Measurements from ENCODE around the gene UXS1.

The UXS1 gene

DNA sequence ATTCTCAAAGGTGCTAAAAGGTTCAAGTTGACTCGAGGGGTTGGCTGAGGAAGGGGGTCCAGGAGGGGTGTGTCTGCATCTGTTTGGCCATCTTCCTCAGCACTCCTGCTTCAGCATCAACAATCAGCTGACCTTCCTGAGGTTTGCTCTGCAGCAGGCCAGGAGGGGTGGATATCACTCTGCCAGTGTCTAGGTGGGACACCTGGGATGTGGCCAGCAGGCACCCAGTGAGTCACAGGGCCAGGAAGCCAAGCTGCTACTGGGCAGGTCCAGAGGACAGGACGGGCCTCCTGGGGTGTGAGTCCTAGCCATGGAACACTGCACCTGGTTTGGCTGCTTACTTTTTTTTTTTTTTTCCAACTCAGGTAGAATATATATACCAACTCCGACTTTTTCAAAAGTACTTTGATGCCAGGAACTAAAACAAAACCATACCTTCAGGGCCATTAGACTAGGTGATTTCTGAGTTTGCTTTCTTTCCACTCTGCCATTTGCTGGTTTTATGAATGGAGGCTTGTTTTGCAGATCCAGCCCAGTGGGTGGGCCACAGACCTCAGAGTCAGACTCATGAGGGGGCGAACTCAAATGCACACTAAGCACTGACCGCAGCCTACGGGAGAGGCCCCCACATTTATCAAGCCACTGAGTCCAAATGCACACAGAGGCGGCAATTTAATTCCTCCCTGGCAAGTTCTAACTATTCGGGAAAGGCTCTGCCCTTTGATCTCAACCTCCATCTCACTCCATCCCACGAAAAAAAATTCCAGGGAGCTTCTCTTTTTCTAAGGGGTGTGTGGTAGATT is 76.0 kb downstream of the UXS1 start:
- peaks cover 15% of the 10 kb centered on the region for H3K4me1 ChIP-seq (ENCODE audit: insufficient read depth, low read length)
- no peak overlapping the region for H3K9ac ChIP-seq (ENCODE audit: low read depth, low read length)
- H3K36me3 ChIP-seq (ENCODE audit: insufficient read depth, low read length): peaks cover 56% of the 10 kb centered on the region
- H3K27me3 ChIP-seq (ENCODE audit: insufficient read depth, low read length): no peaks in the 10 kb centered on the region
- H3K4me3 ChIP-seq (ENCODE audit: low read length): no peak overlapping the region
- peak overlapping the region; percentile 18; the same call in 1 of the 2 replicates for H3K27ac ChIP-seq (ENCODE audit: low read depth, low read length)
- H3K9me3 ChIP-seq (ENCODE audit: insufficient read depth, low read depth, low read length): no peaks in the 10 kb centered on the region
- 78% methylated on average over 8 of the region's 9 CpGs for WGBS

DNA sequence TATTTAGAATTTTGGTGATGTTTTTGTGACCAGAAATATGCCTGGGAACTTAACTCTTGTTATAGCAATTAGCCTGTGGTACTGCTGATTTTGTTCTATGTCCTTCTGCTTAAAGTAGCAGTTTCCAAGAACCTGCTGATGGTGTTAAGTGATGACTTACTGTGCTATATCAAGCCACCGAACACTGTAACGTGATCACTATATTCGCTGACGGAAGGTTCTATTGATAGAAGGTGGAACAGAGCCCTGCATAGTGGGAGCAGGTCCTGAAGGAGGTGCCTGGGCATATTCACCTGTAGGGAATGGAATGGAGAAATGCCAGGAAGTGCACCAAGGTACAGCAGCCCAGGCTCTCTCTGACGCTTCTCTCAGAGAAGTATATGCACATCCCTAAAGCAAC is 76.8 kb downstream of the UXS1 start:
- H3K4me3 ChIP-seq (ENCODE audit: low read length): no peak overlapping the region
- H3K9me3 ChIP-seq (ENCODE audit: insufficient read depth, low read depth, low read length): no peaks in the 10 kb centered on the region
- no peak overlapping the region for H3K27ac ChIP-seq (ENCODE audit: low read depth, low read length)
- WGBS: 91% methylated on average over 5 of the region's 5 CpGs
- H3K27me3 ChIP-seq (ENCODE audit: insufficient read depth, low read length): no peaks in the 10 kb centered on the region
- peaks cover 15% of the 10 kb centered on the region for H3K4me1 ChIP-seq (ENCODE audit: insufficient read depth, low read length)
- peaks cover 54% of the 10 kb centered on the region for H3K36me3 ChIP-seq (ENCODE audit: insufficient read depth, low read length)
- H3K9ac ChIP-seq (ENCODE audit: low read depth, low read length): no peak overlapping the region

GRCh38 chr2:106116248-106116647 is 77.9 kb downstream of the UXS1 start:
- no peaks in the 10 kb centered on the region for H3K9me3 ChIP-seq (ENCODE audit: insufficient read depth, low read depth, low read length)
- H3K4me1 ChIP-seq (ENCODE audit: insufficient read depth, low read length): peaks cover 15% of the 10 kb centered on the region
- no peak overlapping the region for H3K9ac ChIP-seq (ENCODE audit: low read depth, low read length)
- 82% methylated on average over 4 of the region's 5 CpGs for WGBS
- H3K27ac ChIP-seq (ENCODE audit: low read depth, low read length): no peak overlapping the region
- H3K4me3 ChIP-seq (ENCODE audit: low read length): no peak overlapping the region
- H3K27me3 ChIP-seq (ENCODE audit: insufficient read depth, low read length): no peaks in the 10 kb centered on the region
- H3K36me3 ChIP-seq (ENCODE audit: insufficient read depth, low read length): peaks cover 54% of the 10 kb centered on the region

- Histone ChIP-seq H3K4me3 (ENCODE audit: low read length) (no peak overlapping the region), H3K9ac (ENCODE audit: low read depth, low read length) (no peak overlapping the region), H3K4me1 (ENCODE audit: insufficient read depth, low read length) (peaks cover 15% of the 10 kb centered on the region), H3K36me3 (ENCODE audit: insufficient read depth, low read length) (peaks cover 54% of the 10 kb centered on the region), H3K9me3 (ENCODE audit: insufficient read depth, low read depth, low read length) (no peaks in the 10 kb centered on the region), H3K27ac (ENCODE audit: low read depth, low read length) (no peak overlapping the region), H3K27me3 (ENCODE audit: insufficient read depth, low read length) (no peaks in the 10 kb centered on the region)
- WGBS: 91% methylated on average over 4 of the region's 4 CpGs
These were observed 78.4 kb downstream of the UXS1 start for GRCh38 chr2:106115665-106116064.

- H3K9me3 ChIP-seq (ENCODE audit: insufficient read depth, low read depth, low read length): no peaks in the 10 kb centered on the region
- peaks cover 15% of the 10 kb centered on the region for H3K4me1 ChIP-seq (ENCODE audit: insufficient read depth, low read length)
- H3K4me3 ChIP-seq (ENCODE audit: low read length): no peak overlapping the region
- WGBS: 96% methylated on average over 2 of the region's 2 CpGs
- H3K27ac ChIP-seq (ENCODE audit: low read depth, low read length): no peak overlapping the region
- peaks cover 54% of the 10 kb centered on the region for H3K36me3 ChIP-seq (ENCODE audit: insufficient read depth, low read length)
- H3K9ac ChIP-seq (ENCODE audit: low read depth, low read length): no peak overlapping the region
- H3K27me3 ChIP-seq (ENCODE audit: insufficient read depth, low read length): no peaks in the 10 kb centered on the region
These were observed 78.9 kb downstream of the UXS1 start for GRCh38 chr2:106115250-106115649.

DNA sequence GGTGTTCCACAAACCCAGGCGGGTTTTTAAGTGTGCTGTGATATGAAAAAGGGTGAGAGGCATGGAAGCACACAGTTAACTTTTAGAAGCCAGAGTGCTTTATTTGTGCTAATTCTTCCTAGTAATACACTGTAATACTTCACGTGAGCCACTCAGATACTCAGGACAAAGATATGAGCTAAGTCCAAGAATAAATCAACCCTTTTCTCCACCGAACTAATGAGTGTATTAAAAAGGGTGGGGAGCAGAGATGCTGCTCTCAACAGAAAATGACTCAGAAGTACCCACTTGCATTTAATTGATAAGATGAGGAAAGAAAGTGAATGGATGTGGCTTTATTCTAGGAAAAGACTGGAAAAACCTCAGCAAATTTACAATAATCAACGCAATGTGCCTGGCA is 79.9 kb downstream of the UXS1 start:
- H3K4me3 ChIP-seq (ENCODE audit: low read length): no peak overlapping the region
- H3K36me3 ChIP-seq (ENCODE audit: insufficient read depth, low read length): peaks cover 63% of the 10 kb centered on the region
- no peak overlapping the region for H3K27ac ChIP-seq (ENCODE audit: low read depth, low read length)
- no peaks in the 10 kb centered on the region for H3K27me3 ChIP-seq (ENCODE audit: insufficient read depth, low read length)
- peaks cover 15% of the 10 kb centered on the region for H3K4me1 ChIP-seq (ENCODE audit: insufficient read depth, low read length)
- no peak overlapping the region for H3K9ac ChIP-seq (ENCODE audit: low read depth, low read length)
- 93% methylated on average over 4 of the region's 4 CpGs for WGBS
- H3K9me3 ChIP-seq (ENCODE audit: insufficient read depth, low read depth, low read length): no peaks in the 10 kb centered on the region

- peaks cover 70% of the 10 kb centered on the region for H3K36me3 ChIP-seq (ENCODE audit: insufficient read depth, low read length)
- no peak overlapping the region for H3K4me3 ChIP-seq (ENCODE audit: low read length)
- H3K27ac ChIP-seq (ENCODE audit: low read depth, low read length): no peak overlapping the region
- H3K4me1 ChIP-seq (ENCODE audit: insufficient read depth, low read length): peaks cover 8% of the 10 kb centered on the region
- no peaks in the 10 kb centered on the region for H3K9me3 ChIP-seq (ENCODE audit: insufficient read depth, low read depth, low read length)
- H3K27me3 ChIP-seq (ENCODE audit: insufficient read depth, low read length): no peaks in the 10 kb centered on the region
- WGBS: 96% methylated on average over 13 of the region's 13 CpGs
- no peak overlapping the region for H3K9ac ChIP-seq (ENCODE audit: low read depth, low read length)
These were observed 80.6 kb downstream of the UXS1 start for GRCh38 chr2:106113361-106113966.

DNA sequence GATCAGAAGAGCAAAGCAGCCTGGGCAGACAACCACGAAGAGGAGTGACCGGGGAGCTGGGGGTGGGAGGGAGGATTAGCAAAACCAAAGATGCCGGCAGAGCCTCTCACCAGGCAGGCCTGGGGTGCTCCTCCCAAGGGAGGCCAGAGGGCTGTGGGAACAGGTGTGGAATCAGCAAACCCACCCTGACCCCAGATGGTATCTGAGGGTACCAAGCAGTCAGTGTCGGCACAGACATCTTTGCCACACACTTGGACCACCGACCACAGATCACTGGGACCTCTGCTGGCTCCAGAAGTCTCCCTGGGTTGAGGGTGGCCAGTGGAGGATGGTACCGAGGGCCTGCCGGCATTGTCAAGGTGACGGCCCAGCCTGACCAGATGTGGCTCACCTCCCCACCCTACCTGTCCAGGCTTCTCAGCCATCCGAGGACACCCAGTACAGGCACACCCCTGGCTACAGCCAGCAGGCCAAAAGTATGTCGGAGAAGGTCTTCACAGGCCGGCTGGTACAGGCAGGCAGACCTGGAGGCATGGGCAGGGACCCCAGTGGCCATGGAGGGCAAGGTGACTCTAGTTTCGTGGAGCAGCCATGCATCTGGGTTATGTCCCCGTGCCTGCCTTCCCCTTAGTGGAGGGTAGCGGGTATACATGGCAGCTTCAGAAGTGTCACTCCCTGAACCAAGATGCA is 82.1 kb downstream of the UXS1 start:
- Histone ChIP-seq H3K36me3 (ENCODE audit: insufficient read depth, low read length) (peaks cover 68% of the 10 kb centered on the region), H3K4me3 (ENCODE audit: low read length) (no peak overlapping the region), H3K9ac (ENCODE audit: low read depth, low read length) (no peak overlapping the region), H3K27ac (ENCODE audit: low read depth, low read length) (no peak overlapping the region), H3K27me3 (ENCODE audit: insufficient read depth, low read length) (no peaks in the 10 kb centered on the region), H3K4me1 (ENCODE audit: insufficient read depth, low read length) (no peaks in the 10 kb centered on the region), H3K9me3 (ENCODE audit: insufficient read depth, low read depth, low read length) (no peaks in the 10 kb centered on the region)
- WGBS: 95% methylated on average over 14 of the region's 14 CpGs

DNA sequence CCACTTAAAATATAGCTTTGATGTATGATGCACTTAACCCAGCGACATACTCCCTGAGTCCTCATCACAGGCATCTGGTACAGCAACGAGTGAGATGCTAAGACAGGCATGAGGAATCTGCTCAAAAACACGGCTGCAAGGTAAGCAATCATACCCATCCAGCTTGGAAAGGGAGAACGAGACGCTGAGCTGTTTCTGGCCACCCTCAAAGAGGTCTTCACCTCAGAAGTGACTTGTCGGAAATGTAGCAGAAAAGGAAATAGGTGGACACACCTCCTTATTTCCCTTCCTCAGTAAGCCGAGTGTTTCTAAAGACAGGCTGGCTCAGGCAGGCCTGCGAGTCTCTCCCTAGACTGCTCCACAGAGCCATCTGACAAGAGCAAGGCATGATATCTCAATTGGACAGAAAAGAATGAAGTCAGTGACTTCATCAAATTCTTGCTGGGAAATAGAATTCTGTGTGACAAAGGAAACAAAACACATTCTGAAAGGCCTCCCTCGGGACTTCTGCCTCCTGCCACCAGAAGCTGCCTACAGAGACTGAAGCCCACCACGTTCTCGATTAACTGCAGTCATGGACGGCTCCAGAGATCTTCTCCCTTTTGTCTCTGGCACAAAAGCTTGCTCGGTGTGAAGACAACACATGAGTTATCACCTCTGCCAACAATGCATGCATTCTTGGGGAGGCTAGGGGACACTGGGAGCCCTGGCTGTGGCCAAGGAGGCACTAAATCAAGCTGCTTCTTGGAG is 84.3 kb downstream of the UXS1 start:
- H3K4me3 ChIP-seq (ENCODE audit: low read length): no peak overlapping the region
- no peaks in the 10 kb centered on the region for H3K27me3 ChIP-seq (ENCODE audit: insufficient read depth, low read length)
- no peak overlapping the region for H3K27ac ChIP-seq (ENCODE audit: low read depth, low read length)
- WGBS: 88% methylated on average over 13 of the region's 13 CpGs
- no peaks in the 10 kb centered on the region for H3K9me3 ChIP-seq (ENCODE audit: insufficient read depth, low read depth, low read length)
- H3K36me3 ChIP-seq (ENCODE audit: insufficient read depth, low read length): peaks cover 61% of the 10 kb centered on the region
- no peaks in the 10 kb centered on the region for H3K4me1 ChIP-seq (ENCODE audit: insufficient read depth, low read length)
- H3K9ac ChIP-seq (ENCODE audit: low read depth, low read length): no peak overlapping the region

GRCh38 chr2:106108791-106109190 is 85.3 kb downstream of the UXS1 start:
- H3K9me3 ChIP-seq (ENCODE audit: insufficient read depth, low read depth, low read length): no peaks in the 10 kb centered on the region
- H3K4me1 ChIP-seq (ENCODE audit: insufficient read depth, low read length): no peaks in the 10 kb centered on the region
- 96% methylated on average over 7 of the region's 7 CpGs for WGBS

GRCh38 chr2:106108351-106108750 is 85.8 kb downstream of the UXS1 start:
- peaks cover 56% of the 10 kb centered on the region for H3K36me3 ChIP-seq (ENCODE audit: insufficient read depth, low read length)

More at GRCh38 chr2:106108791-106109190, 85.3 kb downstream of the UXS1 start:
- Histone ChIP-seq H3K36me3 (ENCODE audit: insufficient read depth, low read length) (peaks cover 60% of the 10 kb centered on the region), H3K9ac (ENCODE audit: low read depth, low read length) (no peak overlapping the region), H3K27ac (ENCODE audit: low read depth, low read length) (no peak overlapping the region), H3K27me3 (ENCODE audit: insufficient read depth, low read length) (no peaks in the 10 kb centered on the region), H3K4me3 (ENCODE audit: low read length) (no peak overlapping the region)

More at GRCh38 chr2:106108351-106108750, 85.8 kb downstream of the UXS1 start:
- Histone ChIP-seq H3K9me3 (ENCODE audit: insufficient read depth, low read depth, low read length) (no peaks in the 10 kb centered on the region), H3K27ac (ENCODE audit: low read depth, low read length) (no peak overlapping the region), H3K27me3 (ENCODE audit: insufficient read depth, low read length) (no peaks in the 10 kb centered on the region), H3K4me1 (ENCODE audit: insufficient read depth, low read length) (no peaks in the 10 kb centered on the region), H3K9ac (ENCODE audit: low read depth, low read length) (no peak overlapping the region), H3K4me3 (ENCODE audit: low read length) (no peak overlapping the region)
- 92% methylated on average over 6 of the region's 6 CpGs for WGBS

Measured in HUES64 (cell line).